A549 (cell line): ENCODE data around the gene EMID1. TPM values are rescaled to one million over a fixed set of nuclear protein-coding genes. Genes with fewer than 3 reads are reported as not detected.

Experiments
- ATAC-seq, 2 experiments: fragments of 200-7000 bp in 1 of 2; fragments of >200 bp in 1 of 2; cut with Nextera tagmentation in 1 of 2; cut with Tn5 transposase in 1 of 2; 3 replicates each; pipeline versions ENCODE4 v1.8.0 to v1.9.1; 2018 to 2020; ENCODE audit warnings: mild to moderate bottlenecking in 1 of 2, moderate library complexity in 1 of 2
- CTCF ChIA-PET: fragments of 300-600 bp; sonication (Branson Sonifier 250); formaldehyde crosslinking; extraction: SDS; loops from one replicate; lab custom pipeline; 2021; ENCODE audit warnings: antibody characterized with exemption, inconsistent platforms; lab: Yijun Ruan, JAX
- POLR2A ChIA-PET: fragments of 350-600 bp; formaldehyde crosslinking; extraction: SDS; loops from one replicate; lab custom pipeline; 2021; ENCODE audit warnings: antibody characterized with exemption, inconsistent platforms; lab: Yijun Ruan, JAX
- DNase-seq, 2 experiments: peaks; one replicate each; pipeline versions ENCODE4 v3.0.0 to v3.0.0-alpha.2; 2011 to 2016; ENCODE audit warnings: low read depth in 1 of 2, low spot score in 1 of 2
- FAIRE-seq: peaks from 2 replicates; lab custom pipeline; 2011; peaks lifted over from hg19 to GRCh38; lab: Jason Lieb, UNC
- H3K27ac ChIP-seq, 2 experiments: fragments of >200 bp; sonication (Bioruptor Twin); formaldehyde crosslinking; 3 replicates each; pipeline ENCODE4 v1.5.1; 2016 to 2017
- H3K4me1 ChIP-seq: fragments of >200 bp; sonication (Bioruptor Twin); formaldehyde crosslinking; 3 replicates; pipeline ENCODE4 v1.6.1; 2016
- H3K4me2 ChIP-seq: fragments of >200 bp; sonication (Bioruptor Twin); formaldehyde crosslinking; 3 replicates; pipeline ENCODE4 v1.6.1; 2016
- H3K4me3 ChIP-seq: fragments of >200 bp; sonication (Bioruptor Twin); formaldehyde crosslinking; 3 replicates; pipeline ENCODE4 v1.5.1; 2016
- H3K9me3 ChIP-seq: fragments of >200 bp; sonication (Bioruptor Twin); formaldehyde crosslinking; 3 replicates; pipeline ENCODE4 v1.6.1; 2016
- BHLHE40 ChIP-seq: IDR thresholded peaks from 2 replicates; pipeline ENCODE4 v1.6.1; 2012; ENCODE audit warnings: low read depth, low read length, inconsistent platforms
- CBX2 ChIP-seq: fragments of 200-600 bp; sonication (generic); IDR thresholded peaks from 2 replicates; pipeline ENCODE4 v1.6.1; 2016; ENCODE audit warnings: low read depth, mild to moderate bottlenecking, borderline replicate concordance
- CHD4 ChIP-seq: fragments of 200-600 bp; sonication (generic); IDR thresholded peaks from 2 replicates; pipeline ENCODE4 v1.6.1; 2016; ENCODE audit warnings: antibody characterized with exemption, mild to moderate bottlenecking, borderline replicate concordance
- EP300 ChIP-seq, 2 experiments: fragments of >200 bp; sonication (Bioruptor Twin); formaldehyde crosslinking; IDR thresholded peaks; 2 replicates in 1 of 2; 3 replicates in 1 of 2; pipeline ENCODE4 v1.6.1; 2016 to 2017
- FOSB ChIP-seq: fragments of 250-450 bp; sonication (Bioruptor Pico); IDR thresholded peaks from 2 replicates; pipeline ENCODE4 v1.5.0; 2020; ENCODE audit warnings: mild to moderate bottlenecking, moderate library complexity
- JUN ChIP-seq, 2 experiments: fragments of >200 bp; sonication (Bioruptor Twin); formaldehyde crosslinking; IDR thresholded peaks; 2 replicates in 1 of 2; 3 replicates in 1 of 2; pipeline ENCODE4 v1.6.1; 2016 to 2017
- KDM5A ChIP-seq: fragments of 200-600 bp; sonication (generic); IDR thresholded peaks from 2 replicates; pipeline ENCODE4 v1.6.1; 2016; ENCODE audit warnings: antibody characterized with exemption, mild to moderate bottlenecking
- POLR2AphosphoS2 ChIP-seq: conservative IDR thresholded peaks from 2 replicates; pipeline ENCODE4 v1.6.1; 2012; ENCODE audit warnings: low read length, improper control_type of control experiment, inconsistent platforms
- RAD21 ChIP-seq, 2 experiments: fragments of >200 bp in 1 of 2; sonication (Bioruptor Twin) in 1 of 2; formaldehyde crosslinking in 1 of 2; IDR thresholded peaks in 1 of 2; conservative IDR thresholded peaks in 1 of 2; 2 replicates in 1 of 2; 3 replicates in 1 of 2; pipeline ENCODE4 v1.6.1; 2012 to 2018; ENCODE audit warnings: inconsistent platforms in 1 of 2
- RARB ChIP-seq: fragments of 250-450 bp; sonication (Bioruptor Pico); IDR thresholded peaks from 2 replicates; pipeline ENCODE4 v1.8.0; 2021; ENCODE audit warnings: mild to moderate bottlenecking, moderate library complexity
- RFX5 ChIP-seq: fragments of 450-650 bp; IDR thresholded peaks from 2 replicates; pipeline ENCODE4 v1.7.1; 2014; ENCODE audit warnings: antibody characterized with exemption, mild to moderate bottlenecking, moderate library complexity
- SREBF2 ChIP-seq: fragments of 450-650 bp; IDR thresholded peaks from 2 replicates; pipeline ENCODE4 v1.6.1; 2014; ENCODE audit warnings: mild to moderate bottlenecking, moderate library complexity
- ZNF302 ChIP-seq: fragments of 250-450 bp; sonication (Bioruptor Pico); IDR thresholded peaks from 2 replicates; pipeline ENCODE4 v1.9.0; 2021; ENCODE audit warnings: inconsistent platforms, mild to moderate bottlenecking, moderate library complexity
- WGBS: methylation state at CpG from one replicate; pipeline ENCODE4 v1.1.6; 2017; ENCODE audit errors: missing lambda C conversion rate; 5-methylcytosine and 5-hydroxymethylcytosine counted together
- polyA plus RNA-seq, 4 experiments: library from polyadenylated mRNA; depleted of rRNA in 3 of 4; stranded (reverse); fragments of >200 nt; fragmentation: RNase III in 1 of 4; extraction: RNeasy Plus Mini Kit Qiagen cat#74134 plus additional on column Dnase treatment in 1 of 4; gene quantifications; 2 replicates in 3 of 4; 3 replicates in 1 of 4; pipeline ENCODE4 v1.2.3, GENCODE V29; 2011 to 2017
- TF ChIP-seq, protein P1 (sequence below): fragments of 450-650 bp; IDR thresholded peaks from 2 replicates; pipeline ENCODE4 v1.6.1; 2014; ENCODE audit warnings: antibody characterized with exemption
- TF ChIP-seq, protein P2 (sequence below): IDR thresholded peaks from 2 replicates; pipeline ENCODE4 v1.6.1; 2012
- TF ChIP-seq, protein P3 (sequence below): fragments of 250-450 bp; sonication (Bioruptor Pico); IDR thresholded peaks from 2 replicates; pipeline ENCODE4 v1.5.0; 2021; ENCODE audit warnings: mild to moderate bottlenecking, moderate library complexity, borderline replicate concordance
- TF ChIP-seq, protein P4 (sequence below): fragments of 200-600 bp; sonication (generic); IDR thresholded peaks from 2 replicates; pipeline ENCODE4 v1.6.1; 2016; ENCODE audit warnings: antibody characterized with exemption, mild to moderate bottlenecking, moderate library complexity

Gene EMID1
- polyA plus RNA-seq, 2 of the 4 experiments (the other 2 are of a cell fraction) = 0.28 TPM

DNA sequence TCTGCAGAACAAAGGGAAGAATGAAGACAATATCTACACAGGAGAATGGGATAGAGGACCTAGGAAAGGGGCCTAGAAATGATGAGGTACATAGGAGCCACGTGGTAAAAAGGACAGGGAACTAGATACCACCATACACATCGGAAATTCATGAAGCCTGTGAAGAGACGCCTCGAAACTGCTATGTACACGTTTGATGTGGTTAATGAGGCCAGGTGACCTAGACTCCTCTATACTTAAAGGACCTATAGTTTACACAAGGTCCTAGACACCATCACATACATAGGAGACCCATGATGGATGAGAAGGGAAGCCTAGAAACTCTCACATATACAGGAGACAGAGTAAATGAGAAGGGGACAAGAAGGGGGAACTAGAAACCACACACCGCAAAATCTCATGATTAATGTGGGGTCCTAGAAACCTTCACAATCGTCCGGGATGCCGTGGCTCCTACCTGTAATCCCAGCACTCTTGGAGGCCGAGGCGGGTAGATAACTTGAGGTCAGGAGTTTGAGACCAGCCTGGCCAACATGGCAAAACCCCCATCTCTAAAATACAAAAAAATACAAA is 38.3 kb downstream of the EMID1 start:
- no peak overlapping the region for H3K27ac ChIP-seq
- DNase-seq = no peak
- POLR2A ChIA-PET = no interaction called here
- WGBS = 41% methylated on average over 11 of the region's 11 CpGs
- FAIRE-seq = no peak
- no peak for ATAC-seq
- CTCF ChIA-PET = interaction anchor here (1.0 to 2.7 kb wide), 5 partner anchors 8 to 116 kb away, joined by 3 to 36 read pairs (median 5); partner anchors contain the start of gene EMID1
- TF ChIP-seq FOSB (CRISPR knock-in tag) (no peak), RARB (CRISPR knock-in tag) (no peak), JUN (IDR thresholded peaks at IDR 0.05) (no peak), KDM5A (no peak), SREBF2 (no peak), BHLHE40 (no peak)
- TF ChIP-seq, protein P1, sequence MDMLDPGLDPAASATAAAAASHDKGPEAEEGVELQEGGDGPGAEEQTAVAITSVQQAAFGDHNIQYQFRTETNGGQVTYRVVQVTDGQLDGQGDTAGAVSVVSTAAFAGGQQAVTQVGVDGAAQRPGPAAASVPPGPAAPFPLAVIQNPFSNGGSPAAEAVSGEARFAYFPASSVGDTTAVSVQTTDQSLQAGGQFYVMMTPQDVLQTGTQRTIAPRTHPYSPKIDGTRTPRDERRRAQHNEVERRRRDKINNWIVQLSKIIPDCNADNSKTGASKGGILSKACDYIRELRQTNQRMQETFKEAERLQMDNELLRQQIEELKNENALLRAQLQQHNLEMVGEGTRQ = no peak
- TF ChIP-seq, protein P2, sequence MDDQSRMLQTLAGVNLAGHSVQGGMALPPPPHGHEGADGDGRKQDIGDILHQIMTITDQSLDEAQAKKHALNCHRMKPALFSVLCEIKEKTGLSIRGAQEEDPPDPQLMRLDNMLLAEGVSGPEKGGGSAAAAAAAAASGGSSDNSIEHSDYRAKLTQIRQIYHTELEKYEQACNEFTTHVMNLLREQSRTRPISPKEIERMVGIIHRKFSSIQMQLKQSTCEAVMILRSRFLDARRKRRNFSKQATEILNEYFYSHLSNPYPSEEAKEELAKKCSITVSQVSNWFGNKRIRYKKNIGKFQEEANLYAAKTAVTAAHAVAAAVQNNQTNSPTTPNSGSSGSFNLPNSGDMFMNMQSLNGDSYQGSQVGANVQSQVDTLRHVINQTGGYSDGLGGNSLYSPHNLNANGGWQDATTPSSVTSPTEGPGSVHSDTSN = no peak
- peaks cover 14% of the 10 kb centered on the region for H3K9me3 ChIP-seq
- H3K4me2 ChIP-seq = no peak overlapping the region
- H3K4me3 ChIP-seq = no peak overlapping the region
- H3K4me1 ChIP-seq = no peaks in the 10 kb centered on the region

DNA sequence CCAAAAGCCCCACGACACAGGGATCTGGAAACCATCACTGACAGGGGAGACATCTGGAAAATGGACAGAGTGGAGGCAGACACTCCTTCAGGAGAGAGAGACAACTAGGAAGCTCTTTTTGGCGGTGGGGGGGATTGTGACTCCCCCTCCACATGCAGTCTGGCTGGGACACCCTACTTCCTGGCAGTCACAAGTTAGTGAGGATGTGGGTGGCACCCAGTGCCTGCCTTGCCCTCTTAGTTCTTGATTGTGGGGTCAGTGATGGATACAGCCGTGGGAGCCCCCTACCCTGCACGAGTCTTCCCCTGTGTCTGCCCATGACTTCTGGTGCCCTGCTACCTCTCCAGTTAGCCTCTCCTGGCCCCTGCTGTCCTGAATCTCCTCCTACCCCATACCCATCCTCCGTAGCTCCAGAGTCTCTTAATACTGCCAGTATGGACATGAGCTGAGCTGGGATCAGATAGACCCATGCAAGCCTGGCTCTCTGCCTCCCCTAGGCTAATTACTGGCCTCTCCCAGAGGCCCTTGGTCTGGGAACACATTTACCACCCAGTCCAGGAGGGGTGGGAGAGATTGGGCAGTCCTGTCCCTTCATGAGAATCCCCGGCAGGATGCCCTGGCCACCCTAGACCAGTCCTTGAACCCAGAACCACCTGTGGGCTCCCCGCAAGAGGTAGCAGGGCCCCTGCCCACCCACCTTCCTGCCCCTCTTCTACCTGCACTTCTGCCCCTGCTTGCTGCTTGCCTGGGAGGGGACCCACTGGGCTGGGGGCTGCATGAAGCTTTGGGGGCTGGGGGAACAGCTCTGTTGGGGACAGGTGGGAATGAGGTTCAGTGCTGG is 39.3 kb downstream of the EMID1 start:
- no peak for FAIRE-seq
- WGBS = 19% methylated on average over 4 of the region's 7 CpGs
- ChIA-PET POLR2A (no interaction called here), CTCF (interaction anchor here (0.6 to 2.7 kb wide), 42 partner anchors 10 to 1367 kb away, joined by 3 to 42 read pairs (median 4); partner anchors contain the start of genes EMID1 and RHBDD3)
- H3K4me1 ChIP-seq = no peaks in the 10 kb centered on the region
- H3K4me3 ChIP-seq = no peak overlapping the region
- DNase-seq = no peak
- H3K9me3 ChIP-seq = peaks cover 14% of the 10 kb centered on the region
- TF ChIP-seq POLR2AphosphoS2 = no peak
- no peak for TF ChIP-seq ZNF302
- TF ChIP-seq EP300 (IDR thresholded peaks at IDR 0.05) = no peak
- ATAC-seq = peak; percentile 41 to 61; a peak in 4 of 6 replicates
- H3K4me2 ChIP-seq = no peak overlapping the region
- no peak overlapping the region for H3K27ac ChIP-seq

DNA sequence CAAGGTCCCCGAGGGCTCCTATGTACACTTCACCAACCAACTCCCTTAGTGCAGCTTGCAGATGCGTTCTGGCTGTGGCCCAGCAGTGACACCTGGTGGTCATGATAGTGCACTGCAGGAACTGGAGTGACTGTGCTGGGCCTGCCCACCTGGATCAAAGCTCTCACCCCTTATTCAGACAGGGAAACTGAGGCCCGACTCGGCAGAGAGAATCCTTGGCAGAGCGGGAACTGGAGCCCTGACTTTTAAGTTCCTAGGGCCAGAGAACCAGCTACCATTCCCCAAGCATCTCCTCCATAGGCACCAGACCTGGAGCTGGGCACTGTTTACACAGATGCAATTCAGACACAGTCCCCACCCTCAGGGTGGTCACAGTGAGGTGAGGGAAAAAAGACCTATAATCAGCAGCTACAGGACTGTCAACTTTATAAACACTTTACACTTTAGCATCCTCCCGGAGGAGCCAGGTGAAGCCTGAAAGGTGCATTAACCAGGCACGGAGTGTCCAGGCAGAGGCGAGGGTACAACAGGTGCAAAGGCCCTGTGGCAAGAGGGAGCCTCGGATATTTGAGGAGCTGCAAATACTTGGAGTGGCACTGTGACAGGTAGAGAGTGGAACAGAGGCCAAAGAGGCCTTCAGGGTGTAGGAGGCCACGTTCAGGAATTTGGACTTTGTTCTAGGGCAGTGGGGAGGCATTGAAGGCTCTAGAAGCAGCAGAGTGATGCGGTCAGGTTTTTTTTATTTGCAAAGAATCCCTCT is 40.1 kb downstream of the EMID1 start:
- DNase-seq (peak; percentile 55 to 60), ATAC-seq (peak; percentile 91 to 98), FAIRE-seq (no peak)
- peaks cover 14% of the 10 kb centered on the region for H3K9me3 ChIP-seq
- H3K4me2 ChIP-seq = no peak overlapping the region
- WGBS = 40% methylated on average over 7 of the region's 11 CpGs
- no peaks in the 10 kb centered on the region for H3K4me1 ChIP-seq
- ChIA-PET POLR2A (interaction anchor here (0.5 kb wide), 1 partner anchor 10 kb away, joined by 3 read pairs; no protein-coding TSS in a partner anchor), CTCF (interaction anchor here (0.6 to 2.7 kb wide), 51 partner anchors 10 to 1368 kb away, joined by 3 to 42 read pairs (median 4); partner anchors contain the start of genes EMID1 and RHBDD3)
- no peak overlapping the region for H3K27ac ChIP-seq
- no peak overlapping the region for H3K4me3 ChIP-seq
- TF ChIP-seq, protein P1 = no peak
- TF ChIP-seq RAD21 (conservative IDR thresholded peaks at IDR 0.05 in 1 of 2, IDR thresholded peaks at IDR 0.05 in 1 of 2) = peak; percentile 79 to 88
- no peak for TF ChIP-seq CBX2
- TF ChIP-seq, protein P3, sequence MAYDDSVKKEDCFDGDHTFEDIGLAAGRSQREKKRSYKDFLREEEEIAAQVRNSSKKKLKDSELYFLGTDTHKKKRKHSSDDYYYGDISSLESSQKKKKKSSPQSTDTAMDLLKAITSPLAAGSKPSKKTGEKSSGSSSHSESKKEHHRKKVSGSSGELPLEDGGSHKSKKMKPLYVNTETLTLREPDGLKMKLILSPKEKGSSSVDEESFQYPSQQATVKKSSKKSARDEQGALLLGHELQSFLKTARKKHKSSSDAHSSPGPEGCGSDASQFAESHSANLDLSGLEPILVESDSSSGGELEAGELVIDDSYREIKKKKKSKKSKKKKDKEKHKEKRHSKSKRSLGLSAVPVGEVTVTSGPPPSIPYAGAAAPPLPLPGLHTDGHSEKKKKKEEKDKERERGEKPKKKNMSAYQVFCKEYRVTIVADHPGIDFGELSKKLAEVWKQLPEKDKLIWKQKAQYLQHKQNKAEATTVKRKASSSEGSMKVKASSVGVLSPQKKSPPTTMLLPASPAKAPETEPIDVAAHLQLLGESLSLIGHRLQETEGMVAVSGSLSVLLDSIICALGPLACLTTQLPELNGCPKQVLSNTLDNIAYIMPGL (CRISPR knock-in tag) = no peak
- TF ChIP-seq CHD4 = no peak
- no peak for TF ChIP-seq RFX5
- TF ChIP-seq, protein P4, sequence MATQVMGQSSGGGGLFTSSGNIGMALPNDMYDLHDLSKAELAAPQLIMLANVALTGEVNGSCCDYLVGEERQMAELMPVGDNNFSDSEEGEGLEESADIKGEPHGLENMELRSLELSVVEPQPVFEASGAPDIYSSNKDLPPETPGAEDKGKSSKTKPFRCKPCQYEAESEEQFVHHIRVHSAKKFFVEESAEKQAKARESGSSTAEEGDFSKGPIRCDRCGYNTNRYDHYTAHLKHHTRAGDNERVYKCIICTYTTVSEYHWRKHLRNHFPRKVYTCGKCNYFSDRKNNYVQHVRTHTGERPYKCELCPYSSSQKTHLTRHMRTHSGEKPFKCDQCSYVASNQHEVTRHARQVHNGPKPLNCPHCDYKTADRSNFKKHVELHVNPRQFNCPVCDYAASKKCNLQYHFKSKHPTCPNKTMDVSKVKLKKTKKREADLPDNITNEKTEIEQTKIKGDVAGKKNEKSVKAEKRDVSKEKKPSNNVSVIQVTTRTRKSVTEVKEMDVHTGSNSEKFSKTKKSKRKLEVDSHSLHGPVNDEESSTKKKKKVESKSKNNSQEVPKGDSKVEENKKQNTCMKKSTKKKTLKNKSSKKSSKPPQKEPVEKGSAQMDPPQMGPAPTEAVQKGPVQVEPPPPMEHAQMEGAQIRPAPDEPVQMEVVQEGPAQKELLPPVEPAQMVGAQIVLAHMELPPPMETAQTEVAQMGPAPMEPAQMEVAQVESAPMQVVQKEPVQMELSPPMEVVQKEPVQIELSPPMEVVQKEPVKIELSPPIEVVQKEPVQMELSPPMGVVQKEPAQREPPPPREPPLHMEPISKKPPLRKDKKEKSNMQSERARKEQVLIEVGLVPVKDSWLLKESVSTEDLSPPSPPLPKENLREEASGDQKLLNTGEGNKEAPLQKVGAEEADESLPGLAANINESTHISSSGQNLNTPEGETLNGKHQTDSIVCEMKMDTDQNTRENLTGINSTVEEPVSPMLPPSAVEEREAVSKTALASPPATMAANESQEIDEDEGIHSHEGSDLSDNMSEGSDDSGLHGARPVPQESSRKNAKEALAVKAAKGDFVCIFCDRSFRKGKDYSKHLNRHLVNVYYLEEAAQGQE = no peak
- TF ChIP-seq RARB (CRISPR knock-in tag) = no peak
